ENCODE measurements around the gene NXPH2. TPM values are rescaled to one million over a fixed set of nuclear protein-coding genes. Genes with fewer than 3 reads are reported as not detected.

The NXPH2 gene
- total RNA-seq, 1 donor from 2014 or later: 4.6 TPM

GRCh38 chr2:138718405-138718804, 61.8 kb downstream of the NXPH2 start:
- H3K4me3 Mint-ChIP-seq: no peak overlapping the region
- no peaks in the 10 kb centered on the region for H3K4me1 Mint-ChIP-seq
- TF ChIP-seq, protein P1, sequence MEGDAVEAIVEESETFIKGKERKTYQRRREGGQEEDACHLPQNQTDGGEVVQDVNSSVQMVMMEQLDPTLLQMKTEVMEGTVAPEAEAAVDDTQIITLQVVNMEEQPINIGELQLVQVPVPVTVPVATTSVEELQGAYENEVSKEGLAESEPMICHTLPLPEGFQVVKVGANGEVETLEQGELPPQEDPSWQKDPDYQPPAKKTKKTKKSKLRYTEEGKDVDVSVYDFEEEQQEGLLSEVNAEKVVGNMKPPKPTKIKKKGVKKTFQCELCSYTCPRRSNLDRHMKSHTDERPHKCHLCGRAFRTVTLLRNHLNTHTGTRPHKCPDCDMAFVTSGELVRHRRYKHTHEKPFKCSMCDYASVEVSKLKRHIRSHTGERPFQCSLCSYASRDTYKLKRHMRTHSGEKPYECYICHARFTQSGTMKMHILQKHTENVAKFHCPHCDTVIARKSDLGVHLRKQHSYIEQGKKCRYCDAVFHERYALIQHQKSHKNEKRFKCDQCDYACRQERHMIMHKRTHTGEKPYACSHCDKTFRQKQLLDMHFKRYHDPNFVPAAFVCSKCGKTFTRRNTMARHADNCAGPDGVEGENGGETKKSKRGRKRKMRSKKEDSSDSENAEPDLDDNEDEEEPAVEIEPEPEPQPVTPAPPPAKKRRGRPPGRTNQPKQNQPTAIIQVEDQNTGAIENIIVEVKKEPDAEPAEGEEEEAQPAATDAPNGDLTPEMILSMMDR (IDR thresholded peaks at IDR 0.05; ENCODE audit: unreplicated experiment): no peak

GRCh38 chr2:138716183-138716582, 64.0 kb downstream of the NXPH2 start:
- Mint-ChIP-seq H3K9me3 (peaks cover 7% of the 10 kb centered on the region), H3K4me1 (no peaks in the 10 kb centered on the region)

More at GRCh38 chr2:138718405-138718804, 61.8 kb downstream of the NXPH2 start:
- no peaks in the 10 kb centered on the region for H3K27me3 Mint-ChIP-seq (ENCODE audit: low read depth)
- no peak overlapping the region for H3K27ac Mint-ChIP-seq
- H3K36me3 Mint-ChIP-seq: no peaks in the 10 kb centered on the region
- DNase-seq (ENCODE audit: low spot score in 2 of 2, unreplicated experiment in 2 of 2): no peak
- H3K9me3 Mint-ChIP-seq: peaks cover 7% of the 10 kb centered on the region

GRCh38 chr2:138713504-138713903, 66.7 kb downstream of the NXPH2 start:
- no peak for DNase-seq (ENCODE audit: low spot score in 2 of 2, unreplicated experiment in 2 of 2)
- H3K4me3 Mint-ChIP-seq: no peak overlapping the region
- H3K9me3 Mint-ChIP-seq: peaks cover 7% of the 10 kb centered on the region
- no peaks in the 10 kb centered on the region for H3K27me3 Mint-ChIP-seq (ENCODE audit: low read depth)
- H3K36me3 Mint-ChIP-seq: no peaks in the 10 kb centered on the region
- TF ChIP-seq, protein P1 (IDR thresholded peaks at IDR 0.05; ENCODE audit: unreplicated experiment): no peak
- H3K27ac Mint-ChIP-seq: no peak overlapping the region
- peaks cover 5% of the 10 kb centered on the region for H3K4me1 Mint-ChIP-seq

More at GRCh38 chr2:138716183-138716582, 64.0 kb downstream of the NXPH2 start:
- Mint-ChIP-seq H3K27ac (no peak overlapping the region), H3K36me3 (no peaks in the 10 kb centered on the region), H3K27me3 (ENCODE audit: low read depth) (no peaks in the 10 kb centered on the region), H3K4me3 (no peak overlapping the region)
- TF ChIP-seq, protein P1 (IDR thresholded peaks at IDR 0.05; ENCODE audit: unreplicated experiment): no peak
- DNase-seq (ENCODE audit: low spot score in 2 of 2, unreplicated experiment in 2 of 2): no peak

DNA sequence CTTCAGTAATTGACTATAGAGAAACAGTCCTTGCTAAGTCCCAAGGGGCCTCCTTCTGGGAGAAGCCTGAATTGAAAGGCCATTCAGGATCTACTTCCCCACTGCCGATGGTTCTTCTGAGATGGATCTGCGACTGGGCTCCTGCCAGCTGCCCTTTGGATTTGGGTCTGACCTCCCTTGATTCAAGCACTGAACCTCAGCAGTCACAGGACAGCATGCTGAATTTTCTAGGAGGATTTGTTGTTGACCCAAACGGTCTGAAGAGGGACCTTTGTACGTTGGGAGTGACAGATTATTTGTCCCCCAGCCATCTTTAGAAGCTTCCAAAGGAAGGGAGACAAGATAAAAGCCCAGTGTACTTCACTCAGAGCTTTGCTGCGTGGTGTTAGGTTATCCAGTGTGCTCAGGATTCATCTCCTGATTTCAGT, 67.1 kb downstream of the NXPH2 start:
- Mint-ChIP-seq H3K36me3 (no peaks in the 10 kb centered on the region), H3K27me3 (ENCODE audit: low read depth) (no peaks in the 10 kb centered on the region), H3K4me1 (peaks cover 9% of the 10 kb centered on the region), H3K4me3 (no peak overlapping the region), H3K9me3 (peaks cover 7% of the 10 kb centered on the region), H3K27ac (no peak overlapping the region)
- no peak for DNase-seq (ENCODE audit: low spot score in 2 of 2, unreplicated experiment in 2 of 2)
- TF ChIP-seq, protein P1 (IDR thresholded peaks at IDR 0.05; ENCODE audit: unreplicated experiment): no peak

- H3K27ac Mint-ChIP-seq: no peak overlapping the region
- DNase-seq (ENCODE audit: low spot score in 2 of 2, unreplicated experiment in 2 of 2): no peak
- no peak overlapping the region for H3K4me3 Mint-ChIP-seq
- H3K4me1 Mint-ChIP-seq: peaks cover 16% of the 10 kb centered on the region
- H3K36me3 Mint-ChIP-seq: no peaks in the 10 kb centered on the region
- H3K27me3 Mint-ChIP-seq (ENCODE audit: low read depth): no peaks in the 10 kb centered on the region
- peaks cover 7% of the 10 kb centered on the region for H3K9me3 Mint-ChIP-seq
- TF ChIP-seq, protein P1 (IDR thresholded peaks at IDR 0.05; ENCODE audit: unreplicated experiment): no peak
Measured at GRCh38 chr2:138712212-138712979, 67.8 kb downstream of the NXPH2 start.
